Ovary (tissue), 10 donors: ENCODE results near the gene MAP3K1. TPM values are rescaled to one million over a fixed set of nuclear protein-coding genes. Genes with fewer than 3 reads are reported as not detected.

Experiments
- DNase-seq, 5 donors: peaks; one replicate each; pipeline ENCODE4 v3.0.0-alpha.2; 2019 to 2020
- H3K27ac ChIP-seq, 2 donors: fragments of 200-600 bp; one replicate each; pipeline versions ENCODE4 v1.5.1 to v1.8.0; 2019 to 2022
- H3K27me3 ChIP-seq: fragments of 200-600 bp; one replicate; pipeline ENCODE4 v1.8.0; 2022
- H3K36me3 ChIP-seq: fragments of 200-600 bp; sonication (generic); one replicate; pipeline ENCODE4 v1.5.1; 2019
- H3K4me1 ChIP-seq: one replicate; pipeline ENCODE4 v1.8.1; 2013; ENCODE audit warnings: mild to moderate bottlenecking, moderate library complexity; ENCODE audit not compliant: insufficient read depth
- H3K4me3 ChIP-seq: fragments of 200-600 bp; sonication (generic); one replicate; pipeline ENCODE4 v1.5.1; 2017
- H3K9me3 ChIP-seq, 2 donors: fragments of 200-600 bp in 1 of 2; sonication (generic) in 1 of 2; one replicate each; pipeline versions ENCODE4 v1.5.1 to v1.8.1; 2013 to 2019; ENCODE audit warnings: mild to moderate bottlenecking in 1 of 2, moderate library complexity in 1 of 2
- CTCF ChIP-seq, 3 donors: fragments of 450-650 bp in 2 of 3; fragments of 200-600 bp in 1 of 3; IDR thresholded peaks; one replicate each; pipeline versions ENCODE4 v1.5.1 to v1.8.0; 2016 to 2022; ENCODE audit warnings: antibody characterized with exemption in 3 of 3, mild to moderate bottlenecking in 1 of 3
- EP300 ChIP-seq: sonication (generic); formaldehyde crosslinking; IDR thresholded peaks from one replicate; pipeline ENCODE4 v1.6.1; 2017; ENCODE audit warnings: antibody characterized with exemption
- POLR2A ChIP-seq: fragments of 450-650 bp; IDR thresholded peaks from one replicate; pipeline ENCODE4 v1.6.1; 2017; ENCODE audit warnings: antibody characterized with exemption, mild to moderate bottlenecking, moderate library complexity
- WGBS, 3 donors: extraction: QIAGEN DNeasy Blood & Tissue Kit in 1 of 3; methylation state at CpG; one replicate each; pipeline versions ENCODE4 v1.1.5 to v1.1.7; 2013 to 2017; 5-methylcytosine and 5-hydroxymethylcytosine counted together
- intact Hi-C, 4 donors: fragments of 100-400 bp; cut with DNase I; formaldehyde crosslinking; loops; one replicate each; pipeline versions ENCODE4 v1.11.0 to v1.15.1; 2022 to 2023
- long read RNA-seq, 3 donors: library from polyadenylated mRNA in 2 of 3; unstranded in 2 of 3; transcript quantifications; one replicate each; pipeline ENCODE4 v2.0.0 and lab custom pipeline, GENCODE V29; 2021 to 2026
- polyA plus RNA-seq, 2 donors: library from polyadenylated mRNA; stranded (reverse); fragments of 200-250 nt in 1 of 2; fragments of 350-450 nt in 1 of 2; fragmentation: Illumina TruSeq in 1 of 2; extraction: RNeasy Lipid Tissue Mini Kit (QIAGEN cat#74804) in 1 of 2; gene quantifications; one replicate each; pipeline ENCODE4 v1.2.3, GENCODE V29; 2013 to 2014
- total RNA-seq, 7 donors: library from RNA; depleted of rRNA in 2 of 7; stranded (reverse); fragments of >200 nt in 2 of 7; fragmentation: NEBNext Ultra II Directional in 3 of 7; extraction: Animal tissue kit (Norgen Biotek cat#: 25700) in 3 of 7; gene quantifications; one replicate each; pipeline versions ENCODE4 v1.1.0 to v1.2.4, GENCODE V29; 2016 to 2023
- donor health status: DM: no; HTN: no; CAD: no; lungs with moderate emphysema.
- donor health status: DM: no; HTN: no; CAD: no.
- donor health status: Bipolar disorder and iron deficiency.
- donor health status: DM: yes; HTN: yes; CAD: no.
- donor health status: DM: no; HTN: no; CAD: no.
- donor health status: DM: yes; HTN: yes; CAD: no.

MAP3K1 gene
- 10 to 100 TPM; 15.7 to 29.8 (median 21.7) TPM for total RNA-seq
- polyA plus RNA-seq: 10 to 100 TPM in 1 of 2 donors, 1 to 10 TPM in 1; 5.4 to 12.2 TPM
- long read RNA-seq, donor 1, partial matches to known transcripts: 2 of 8 reads
- long read RNA-seq, donor 1, other reads (novel, unspliced or antisense): 6 of 8 reads
- long read RNA-seq, donor 2, full-length matches to known transcripts: 8 of 26 reads
- long read RNA-seq, donor 2, partial matches to known transcripts: 18 of 26 reads
- long read RNA-seq, donor 2, other reads (novel, unspliced or antisense): 0 of 26 reads
- long read RNA-seq, donor 3, full-length matches to known transcripts: 15 of 24 reads
- long read RNA-seq, donor 3, partial matches to known transcripts: 4 of 24 reads
- long read RNA-seq, donor 3, other reads (novel, unspliced or antisense): 5 of 24 reads

- Histone ChIP-seq H3K9me3 (no peaks in the 10 kb centered on the region), H3K4me3 (peak within 1 kb of the TSS; percentile 81), H3K27me3 (no peaks in the 10 kb centered on the region), H3K27ac (peak within 1 kb of the TSS; percentile 76 to 90), H3K4me1 (peaks cover 2% of the 10 kb centered on the region), H3K36me3 (no peaks in the 10 kb centered on the region)
- 1% methylated on average over 51 to 87 of the region's 87 CpGs for WGBS, 3 donors
- intact Hi-C loops: loop anchor here in 2 of 4 donors (5.0 to 10.0 kb wide), 2 partner anchors 330 to 458 kb away; no protein-coding TSS in a partner anchor
- DNase-seq: peak; percentile 71 to 89 (median 80)
- TF ChIP-seq EP300 (no peak), CTCF (IDR thresholded peaks at IDR 0.05) (no peak), POLR2A (no peak)
These were observed at the start of gene MAP3K1 for GRCh38 chr5:56814963-56815657. MAP3K1 (plus strand) TSS chr5:56815549; CDS start chr5:56815574, 25 bp downstream.

- Histone ChIP-seq H3K4me1 (no peaks in the 10 kb centered on the region), H3K27ac (no peak overlapping the region), H3K9me3 (no peaks in the 10 kb centered on the region), H3K4me3 (no peak overlapping the region), H3K27me3 (no peaks in the 10 kb centered on the region), H3K36me3 (no peaks in the 10 kb centered on the region)
- no peak for DNase-seq
- TF ChIP-seq EP300: no peak
- no peak for TF ChIP-seq CTCF (IDR thresholded peaks at IDR 0.05)
- TF ChIP-seq POLR2A: no peak
- intact Hi-C loops: no loop called here
- WGBS, 3 donors: 87 to 90% (median 89%) methylated on average over 3 of the region's 3 CpGs
These were observed 48.4 kb upstream of the MAP3K1 start for GRCh38 chr5:56766926-56767325.

- 92 to 94% (median 94%) methylated on average over 5 of the region's 5 CpGs for WGBS, 3 donors
- Histone ChIP-seq H3K27me3 (no peaks in the 10 kb centered on the region), H3K4me1 (no peaks in the 10 kb centered on the region), H3K9me3 (no peaks in the 10 kb centered on the region), H3K36me3 (no peaks in the 10 kb centered on the region), H3K27ac (no peak overlapping the region), H3K4me3 (no peak overlapping the region)
- no peak for DNase-seq
- no peak for TF ChIP-seq POLR2A
- no peak for TF ChIP-seq EP300
- no peak for TF ChIP-seq CTCF (IDR thresholded peaks at IDR 0.05)
- intact Hi-C loops: no loop called here
These were observed 45.3 kb upstream of the MAP3K1 start for GRCh38 chr5:56769875-56770604.

GRCh38 chr5:56772767-56773166, 42.6 kb upstream of the MAP3K1 start:
- DNase-seq: no peak
- Histone ChIP-seq H3K27me3 (no peaks in the 10 kb centered on the region), H3K27ac (no peak overlapping the region), H3K36me3 (no peaks in the 10 kb centered on the region), H3K4me3 (no peak overlapping the region), H3K4me1 (no peaks in the 10 kb centered on the region), H3K9me3 (no peaks in the 10 kb centered on the region)
- TF ChIP-seq EP300 (no peak), POLR2A (no peak), CTCF (IDR thresholded peaks at IDR 0.05) (no peak)
- 88 to 90% (median 89%) methylated on average over 6 of the region's 6 CpGs for WGBS, 3 donors
- intact Hi-C loops: no loop called here
